UCSD-AML1 (cell line): ENCODE measurements around the gene RBM28.
"Not testable (repeated sequence)": the region's sequence is repeated elsewhere in the genome, so short reads cannot be mapped to it uniquely, and the experiment has no call there.

Experiments used
- DNase-seq: peaks from one replicate; lab custom pipeline; 2025; ENCODE audit not compliant: unreplicated experiment; lab: John Stamatoyannopoulos, UW

RBM28 gene

GRCh38 chr7:128287556-128287955 lies 56.2 kb downstream of the RBM28 start:
- no peak for DNase-seq

- DNase-seq: no peak
These were observed 59.6 kb downstream of the RBM28 start for GRCh38 chr7:128284102-128284501.

GRCh38 chr7:128281605-128282380 lies 61.9 kb downstream of the RBM28 start:
- DNase-seq: no peak

GRCh38 chr7:128280451-128280850 lies 63.3 kb downstream of the RBM28 start:
- DNase-seq: not testable (repeated sequence)

GRCh38 chr7:128279124-128279713 lies 64.5 kb downstream of the RBM28 start:
- no peak for DNase-seq

GRCh38 chr7:128278366-128278765 lies 65.3 kb downstream of the RBM28 start:
- DNase-seq: no peak

GRCh38 chr7:128275681-128276080 lies 68.0 kb downstream of the RBM28 start:
- DNase-seq: no peak

GRCh38 chr7:128274884-128275603 lies 68.7 kb downstream of the RBM28 start:
- no peak for DNase-seq

GRCh38 chr7:128274246-128274883 lies 69.3 kb downstream of the RBM28 start:
- DNase-seq: no peak

GRCh38 chr7:128271942-128272481 lies 71.7 kb downstream of the RBM28 start:
- DNase-seq: no peak

- DNase-seq: no peak
These were observed 72.2 kb downstream of the RBM28 start for GRCh38 chr7:128271471-128271941.

- no peak for DNase-seq
These were observed 72.9 kb downstream of the RBM28 start for GRCh38 chr7:128270826-128271272.

- no peak for DNase-seq
These were observed 75.5 kb downstream of the RBM28 start for GRCh38 chr7:128268233-128268632.

- DNase-seq: no peak
These were observed 76.1 kb downstream of the RBM28 start for GRCh38 chr7:128267595-128267924.

GRCh38 chr7:128266883-128267594 lies 76.7 kb downstream of the RBM28 start:
- DNase-seq: no peak

- DNase-seq: no peak
These were observed 77.2 kb downstream of the RBM28 start for GRCh38 chr7:128266529-128266882.

GRCh38 chr7:128265906-128266300 lies 77.8 kb downstream of the RBM28 start:
- no peak for DNase-seq

GRCh38 chr7:128265156-128265905 lies 78.4 kb downstream of the RBM28 start:
- no peak for DNase-seq

GRCh38 chr7:128264477-128264876 lies 79.2 kb downstream of the RBM28 start:
- no peak for DNase-seq

GRCh38 chr7:128263420-128263819 lies 80.3 kb downstream of the RBM28 start:
- DNase-seq: no peak
